Fibroblast of villous mesenchyme (primary cell): ENCODE measurements around the gene EGFL6. TPM values are rescaled to one million over a fixed set of nuclear protein-coding genes. Genes with fewer than 3 reads are reported as not detected.

ENCODE experiments used
- DNase-seq: peaks from one replicate; pipeline ENCODE4 v3.0.0-alpha.2; 2010; ENCODE audit warnings: low read depth
- H3K4me3 ChIP-seq: 2 replicates; pipeline ENCODE4 v1.5.1; 2011; ENCODE audit warnings: low read depth, mild to moderate bottlenecking, low read length
- total RNA-seq: library from RNA; depleted of rRNA; stranded (reverse); fragments of >200 nt; gene quantifications from 2 replicates; pipeline ENCODE4 v1.2.3, GENCODE V29; 2012
- TF ChIP-seq, protein P1 (sequence below): IDR thresholded peaks from 2 replicates; pipeline ENCODE4 v1.5.1; 2012; ENCODE audit warnings: low read depth, mild to moderate bottlenecking, low read length; ENCODE audit not compliant: insufficient read depth

EGFL6 gene
- total RNA-seq, 1 donor, result 0.86 TPM

DNA sequence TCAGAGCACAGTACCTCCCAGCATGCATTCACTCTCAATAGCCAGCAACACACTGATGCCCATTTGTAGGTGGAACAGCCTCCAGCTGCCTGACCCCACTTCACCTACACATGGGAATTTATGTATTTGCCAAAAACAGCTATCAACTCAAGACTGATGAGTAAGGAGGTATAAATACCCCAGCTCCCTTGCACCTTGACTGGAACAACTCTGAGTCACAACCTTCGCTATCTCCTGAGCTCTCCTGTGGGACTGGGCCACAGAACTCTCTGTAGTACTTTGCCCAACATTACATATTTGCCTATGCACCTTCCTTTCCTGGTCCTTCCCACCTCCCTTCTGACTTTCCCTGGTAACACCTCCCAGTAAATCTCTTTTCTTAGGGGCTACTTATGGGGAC is 16.5 kb upstream of the EGFL6 start:
- no peak overlapping the region for H3K4me3 ChIP-seq
- DNase-seq, result no peak
- TF ChIP-seq, protein P1, sequence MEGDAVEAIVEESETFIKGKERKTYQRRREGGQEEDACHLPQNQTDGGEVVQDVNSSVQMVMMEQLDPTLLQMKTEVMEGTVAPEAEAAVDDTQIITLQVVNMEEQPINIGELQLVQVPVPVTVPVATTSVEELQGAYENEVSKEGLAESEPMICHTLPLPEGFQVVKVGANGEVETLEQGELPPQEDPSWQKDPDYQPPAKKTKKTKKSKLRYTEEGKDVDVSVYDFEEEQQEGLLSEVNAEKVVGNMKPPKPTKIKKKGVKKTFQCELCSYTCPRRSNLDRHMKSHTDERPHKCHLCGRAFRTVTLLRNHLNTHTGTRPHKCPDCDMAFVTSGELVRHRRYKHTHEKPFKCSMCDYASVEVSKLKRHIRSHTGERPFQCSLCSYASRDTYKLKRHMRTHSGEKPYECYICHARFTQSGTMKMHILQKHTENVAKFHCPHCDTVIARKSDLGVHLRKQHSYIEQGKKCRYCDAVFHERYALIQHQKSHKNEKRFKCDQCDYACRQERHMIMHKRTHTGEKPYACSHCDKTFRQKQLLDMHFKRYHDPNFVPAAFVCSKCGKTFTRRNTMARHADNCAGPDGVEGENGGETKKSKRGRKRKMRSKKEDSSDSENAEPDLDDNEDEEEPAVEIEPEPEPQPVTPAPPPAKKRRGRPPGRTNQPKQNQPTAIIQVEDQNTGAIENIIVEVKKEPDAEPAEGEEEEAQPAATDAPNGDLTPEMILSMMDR, result no peak

DNA sequence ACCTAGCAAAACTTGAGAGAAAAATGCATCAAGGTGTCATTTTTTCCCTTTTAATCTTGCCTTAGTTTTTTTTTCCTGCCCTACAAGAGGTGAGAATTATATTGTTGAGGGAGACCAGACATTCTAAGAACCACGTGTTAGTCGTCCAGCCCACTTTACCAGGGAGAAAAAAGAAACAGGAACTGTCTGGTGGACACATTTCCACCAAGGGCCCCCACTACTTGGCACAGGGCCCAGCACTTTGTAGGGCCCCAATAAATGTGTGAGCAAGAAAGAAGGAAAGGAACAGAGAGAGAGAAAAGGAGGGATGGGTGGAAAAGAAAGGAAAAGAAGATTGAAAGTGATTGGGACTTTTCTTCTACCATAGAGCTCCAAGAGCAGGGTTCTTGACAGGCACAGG is 3.9 kb upstream of the EGFL6 start:
- TF ChIP-seq, protein P1, result no peak
- DNase-seq, result no peak
- no peak overlapping the region for H3K4me3 ChIP-seq

DNA sequence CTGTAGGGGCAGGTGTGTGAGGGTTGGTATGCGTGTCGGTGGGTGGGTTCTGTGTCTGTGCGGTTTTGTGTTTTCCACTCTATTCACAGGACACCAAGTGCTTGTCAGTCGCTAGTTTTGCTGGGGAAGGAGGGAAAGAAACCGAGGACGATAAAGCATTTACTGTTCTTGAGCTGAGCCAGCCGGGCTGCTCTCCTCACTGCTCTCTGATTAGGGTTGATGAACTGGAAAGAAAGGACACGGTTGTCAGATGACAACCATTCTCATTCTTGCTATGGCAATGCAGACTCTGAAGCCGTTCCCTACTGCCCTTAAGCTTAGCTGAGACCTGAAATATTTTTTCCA is 832 bp downstream of the EGFL6 start:
- no peak for DNase-seq
- TF ChIP-seq, protein P1, result no peak
- peak overlapping the region; percentile 59 for H3K4me3 ChIP-seq

DNA sequence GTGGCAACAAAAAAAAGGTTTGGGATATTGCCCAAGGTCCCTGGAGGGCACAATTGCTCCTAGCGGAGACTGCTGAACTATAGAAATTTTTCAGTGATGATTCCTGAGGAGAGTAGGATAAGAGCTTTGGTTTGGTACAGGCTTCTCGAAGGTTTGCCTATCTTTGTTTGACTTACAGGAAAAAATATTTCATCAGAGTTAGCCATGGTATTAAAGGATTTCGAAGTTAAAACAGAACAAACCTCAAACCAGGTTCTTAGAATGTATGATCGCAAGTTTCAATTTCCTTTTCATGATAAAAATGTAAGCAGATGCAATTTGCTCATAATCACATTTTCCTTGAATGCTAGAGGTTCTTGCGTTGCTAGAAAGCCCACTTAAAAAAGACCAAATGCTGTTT is 1.7 kb downstream of the EGFL6 start:
- TF ChIP-seq, protein P1, result no peak
- H3K4me3 ChIP-seq, result peak overlapping the region; percentile 7
- DNase-seq, result peak; percentile 75

DNA sequence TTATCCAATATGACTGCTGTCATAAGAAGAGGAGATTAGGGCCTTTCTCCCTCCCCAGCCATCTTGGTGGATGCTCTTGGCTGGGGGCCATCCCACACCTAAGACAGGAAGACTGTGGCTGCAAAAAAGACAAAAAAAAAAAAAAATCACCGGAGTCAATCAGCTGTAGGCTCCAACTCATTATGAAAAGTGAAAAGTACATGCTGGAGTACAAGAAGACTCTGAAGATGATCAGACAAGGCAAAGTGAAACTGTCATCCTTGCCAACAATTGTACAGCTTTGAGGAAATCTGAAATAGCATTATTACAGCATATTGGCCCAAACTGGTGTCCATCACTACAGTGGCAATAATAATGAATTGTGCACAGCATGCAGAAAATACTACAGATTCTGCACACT is 5.2 kb downstream of the EGFL6 start:
- no peak for DNase-seq
- TF ChIP-seq, protein P1, result no peak
- H3K4me3 ChIP-seq, result no peak overlapping the region

DNA sequence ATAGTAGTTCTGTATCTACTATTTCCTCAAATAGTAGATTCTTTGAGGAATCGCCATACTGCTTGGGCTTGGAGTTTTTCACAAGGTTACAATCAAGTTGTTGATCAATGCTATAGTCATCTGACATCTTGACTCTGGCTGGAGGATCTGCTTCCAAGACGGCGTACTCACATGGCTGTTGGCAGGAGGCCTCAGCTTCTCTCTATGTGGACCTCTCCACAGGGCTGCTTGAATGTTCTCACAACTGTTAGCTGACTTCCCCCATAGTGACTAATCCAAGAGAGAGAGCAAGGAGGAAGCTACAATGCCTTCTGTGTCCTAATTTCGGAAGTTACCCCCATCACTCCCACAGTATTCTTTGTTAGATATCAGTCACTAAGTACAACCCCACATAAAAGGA is 10.3 kb downstream of the EGFL6 start:
- no peak overlapping the region for H3K4me3 ChIP-seq
- DNase-seq, result no peak
- TF ChIP-seq, protein P1, result no peak

DNA sequence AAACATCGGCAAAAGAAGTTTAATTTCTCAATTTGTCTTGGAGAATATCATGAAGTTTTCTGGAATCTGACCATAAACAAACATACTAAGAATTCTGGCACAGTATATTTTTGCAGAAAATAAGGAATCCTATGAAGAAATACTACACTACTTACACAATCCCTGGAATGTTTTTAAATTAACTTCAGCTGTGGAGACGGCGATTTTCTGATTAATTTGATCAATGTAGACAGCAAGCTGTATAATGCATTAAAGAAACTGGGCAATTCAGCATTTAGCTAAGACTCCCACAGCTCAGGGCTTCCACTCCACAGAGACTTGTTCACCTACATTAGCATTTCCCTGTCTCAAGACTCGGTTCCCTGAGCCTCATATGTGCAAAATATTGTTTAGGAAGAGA is 12.2 kb downstream of the EGFL6 start:
- H3K4me3 ChIP-seq, result no peak overlapping the region
- TF ChIP-seq, protein P1, result no peak
- DNase-seq, result peak; percentile 10
